Vagina (tissue), 2 donors: ENCODE data around the gene USP32. TPM values are rescaled to one million over a fixed set of nuclear protein-coding genes. Genes with fewer than 3 reads are reported as not detected.

Experiments used
- DNase-seq, 2 donors: peaks; one replicate each; pipeline ENCODE4 v3.0.0-alpha.2; 2017; ENCODE audit errors: extremely low spot score in 2 of 2
- H3K27ac ChIP-seq: fragments of 200-600 bp; sonication (generic); one replicate; pipeline ENCODE4 v1.5.1; 2019
- H3K27me3 ChIP-seq: fragments of 200-600 bp; sonication (generic); one replicate; pipeline ENCODE4 v1.5.1; 2019
- H3K36me3 ChIP-seq, 2 donors: fragments of 200-600 bp; sonication (generic); one replicate each; pipeline ENCODE4 v1.5.1; 2017 to 2019
- H3K4me1 ChIP-seq: fragments of 200-600 bp; sonication (generic); one replicate; pipeline ENCODE4 v1.5.1; 2019
- H3K4me3 ChIP-seq, 2 donors: fragments of 200-600 bp; sonication (generic); 1 replicate in 1 of 2; 2 replicates in 1 of 2; pipeline ENCODE4 v1.5.1; 2016 to 2019
- H3K9me3 ChIP-seq: fragments of 200-600 bp; sonication (generic); one replicate; pipeline ENCODE4 v1.5.1; 2019
- POLR2A ChIP-seq, 2 donors: fragments of 450-650 bp; IDR thresholded peaks; one replicate each; pipeline ENCODE4 v1.6.1; 2017; ENCODE audit warnings: antibody characterized with exemption in 2 of 2, mild to moderate bottlenecking in 2 of 2, moderate library complexity in 2 of 2
- POLR2AphosphoS5 ChIP-seq, 2 donors: sonication (generic); formaldehyde crosslinking; IDR thresholded peaks; one replicate each; pipeline ENCODE4 v1.9.0; 2017; ENCODE audit warnings: antibody characterized with exemption in 2 of 2, mild to moderate bottlenecking in 2 of 2, low read depth in 1 of 2; ENCODE audit not compliant: insufficient read depth in 1 of 2
- intact Hi-C: fragments of 100-400 bp; cut with DNase I; formaldehyde crosslinking; loops from one replicate; pipeline ENCODE4 v1.15.1; 2023
- total RNA-seq: library from RNA; depleted of rRNA; stranded (reverse); fragments of >200 nt; gene quantifications from one replicate; pipeline ENCODE4 v1.2.3, GENCODE V29; 2016
- TF ChIP-seq, protein P1 (sequence below), 3 experiments: fragments of 450-650 bp in 2 of 3; fragments of 200-600 bp in 1 of 3; sonication (generic) in 1 of 3; IDR thresholded peaks; one replicate each; pipeline ENCODE4 v1.5.1; 2017 to 2019; ENCODE audit warnings: antibody characterized with exemption in 3 of 3, mild to moderate bottlenecking in 2 of 3, moderate library complexity in 2 of 3

Gene USP32
- total RNA-seq, 1 donor from 2014 or later: 63.6 TPM

DNA sequence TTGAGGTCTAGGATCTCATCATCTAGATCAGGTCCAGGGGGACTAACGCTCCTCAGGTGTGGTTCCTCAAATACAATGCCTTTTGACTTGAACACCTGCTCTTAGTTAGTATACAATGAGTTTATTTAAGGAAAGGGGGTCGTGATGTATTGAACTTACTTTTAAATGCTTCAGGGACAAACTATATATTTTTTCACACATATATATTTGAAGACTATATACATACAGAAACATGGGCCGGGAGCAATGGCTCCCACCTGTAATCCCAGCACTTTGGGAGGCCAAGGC is 11.5 kb upstream of the USP32 start:
- DNase-seq: no peak
- H3K36me3 ChIP-seq: no peaks in the 10 kb centered on the region
- H3K4me1 ChIP-seq: no peaks in the 10 kb centered on the region
- H3K4me3 ChIP-seq: no peak overlapping the region
- no peak overlapping the region for H3K27ac ChIP-seq
- no peaks in the 10 kb centered on the region for H3K27me3 ChIP-seq
- intact Hi-C loops: no loop called here
- no peak for TF ChIP-seq POLR2AphosphoS5 (IDR thresholded peaks at IDR 0.05; ENCODE audit: insufficient read depth in 1 of 2, low read depth in 1 of 2)
- TF ChIP-seq POLR2A (IDR thresholded peaks at IDR 0.05): no peak
- TF ChIP-seq, protein P1, sequence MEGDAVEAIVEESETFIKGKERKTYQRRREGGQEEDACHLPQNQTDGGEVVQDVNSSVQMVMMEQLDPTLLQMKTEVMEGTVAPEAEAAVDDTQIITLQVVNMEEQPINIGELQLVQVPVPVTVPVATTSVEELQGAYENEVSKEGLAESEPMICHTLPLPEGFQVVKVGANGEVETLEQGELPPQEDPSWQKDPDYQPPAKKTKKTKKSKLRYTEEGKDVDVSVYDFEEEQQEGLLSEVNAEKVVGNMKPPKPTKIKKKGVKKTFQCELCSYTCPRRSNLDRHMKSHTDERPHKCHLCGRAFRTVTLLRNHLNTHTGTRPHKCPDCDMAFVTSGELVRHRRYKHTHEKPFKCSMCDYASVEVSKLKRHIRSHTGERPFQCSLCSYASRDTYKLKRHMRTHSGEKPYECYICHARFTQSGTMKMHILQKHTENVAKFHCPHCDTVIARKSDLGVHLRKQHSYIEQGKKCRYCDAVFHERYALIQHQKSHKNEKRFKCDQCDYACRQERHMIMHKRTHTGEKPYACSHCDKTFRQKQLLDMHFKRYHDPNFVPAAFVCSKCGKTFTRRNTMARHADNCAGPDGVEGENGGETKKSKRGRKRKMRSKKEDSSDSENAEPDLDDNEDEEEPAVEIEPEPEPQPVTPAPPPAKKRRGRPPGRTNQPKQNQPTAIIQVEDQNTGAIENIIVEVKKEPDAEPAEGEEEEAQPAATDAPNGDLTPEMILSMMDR (IDR thresholded peaks at IDR 0.05): no peak
- H3K9me3 ChIP-seq: no peaks in the 10 kb centered on the region

DNA sequence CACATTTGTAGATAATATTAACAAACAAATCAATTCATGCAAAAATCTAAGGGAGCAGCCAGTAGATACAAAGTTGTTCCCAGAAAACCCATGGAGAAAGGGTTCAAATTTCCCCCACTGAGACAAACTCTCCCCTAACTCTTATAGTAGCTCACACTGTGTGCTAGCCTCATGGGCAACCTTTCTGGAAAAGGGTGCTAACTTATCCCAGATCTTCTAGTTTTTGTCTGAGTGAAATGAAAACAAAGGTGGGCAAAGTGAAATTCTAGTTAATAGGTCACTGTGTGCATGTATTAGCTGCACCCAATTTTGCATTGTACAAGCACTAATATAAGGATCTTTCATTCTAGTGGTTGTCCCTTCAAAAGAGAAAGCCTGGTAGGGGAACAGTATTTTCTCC is 9.9 kb upstream of the USP32 start:
- Histone ChIP-seq H3K9me3 (no peaks in the 10 kb centered on the region), H3K36me3 (no peaks in the 10 kb centered on the region)
- intact Hi-C loops: no loop called here

DNA sequence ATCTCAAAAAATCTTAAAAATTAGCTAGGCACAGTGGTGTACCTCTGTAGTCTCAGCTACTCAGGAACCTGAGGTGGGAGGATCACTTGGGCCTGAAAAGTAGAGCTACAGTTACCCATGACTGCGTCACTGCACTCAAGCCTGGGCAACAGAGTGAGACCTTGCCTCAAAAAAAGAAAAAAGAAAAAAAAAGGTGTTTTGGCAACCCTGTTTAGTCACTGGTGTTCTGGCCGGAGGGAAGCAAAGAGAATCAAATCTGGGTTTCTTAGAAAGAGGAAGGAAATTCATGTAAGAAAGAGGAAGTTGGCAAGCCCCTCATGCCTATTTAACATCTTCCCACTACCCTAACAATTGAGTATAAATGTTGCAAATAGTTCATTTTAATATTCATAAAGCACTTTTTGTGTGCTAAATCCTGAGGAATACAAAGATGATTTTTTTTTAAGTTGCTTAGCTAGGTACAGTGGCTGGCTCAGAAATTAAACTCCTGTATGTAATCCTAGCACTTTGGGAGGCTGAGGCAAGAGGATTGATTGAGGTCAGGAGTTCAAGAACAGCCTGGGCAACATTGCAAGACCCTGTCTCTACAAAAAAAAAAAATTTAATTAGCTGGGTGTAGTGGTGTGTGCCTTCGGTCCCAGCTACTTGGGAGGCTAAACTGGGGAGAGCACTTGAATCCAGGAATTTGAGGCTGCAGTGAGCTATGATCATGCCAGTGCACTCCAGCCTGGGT is 6.5 kb upstream of the USP32 start:
- DNase-seq: no peak
- H3K4me3 ChIP-seq: no peak overlapping the region
- no peaks in the 10 kb centered on the region for H3K27me3 ChIP-seq
- H3K27ac ChIP-seq: no peak overlapping the region
- intact Hi-C loops: no loop called here
- peaks cover 3% of the 10 kb centered on the region for H3K4me1 ChIP-seq
- no peaks in the 10 kb centered on the region for H3K9me3 ChIP-seq
- TF ChIP-seq, protein P1 (IDR thresholded peaks at IDR 0.05): no peak
- TF ChIP-seq POLR2AphosphoS5 (IDR thresholded peaks at IDR 0.05; ENCODE audit: insufficient read depth in 1 of 2, low read depth in 1 of 2) (no peak), POLR2A (IDR thresholded peaks at IDR 0.05) (no peak)
- H3K36me3 ChIP-seq: no peaks in the 10 kb centered on the region

More for the DNA sequence above, 9.9 kb upstream of the USP32 start:
- DNase-seq: no peak
- no peaks in the 10 kb centered on the region for H3K4me1 ChIP-seq
- no peak overlapping the region for H3K27ac ChIP-seq
- no peak overlapping the region for H3K4me3 ChIP-seq
- no peaks in the 10 kb centered on the region for H3K27me3 ChIP-seq
- TF ChIP-seq, protein P1 (IDR thresholded peaks at IDR 0.05): no peak

DNA sequence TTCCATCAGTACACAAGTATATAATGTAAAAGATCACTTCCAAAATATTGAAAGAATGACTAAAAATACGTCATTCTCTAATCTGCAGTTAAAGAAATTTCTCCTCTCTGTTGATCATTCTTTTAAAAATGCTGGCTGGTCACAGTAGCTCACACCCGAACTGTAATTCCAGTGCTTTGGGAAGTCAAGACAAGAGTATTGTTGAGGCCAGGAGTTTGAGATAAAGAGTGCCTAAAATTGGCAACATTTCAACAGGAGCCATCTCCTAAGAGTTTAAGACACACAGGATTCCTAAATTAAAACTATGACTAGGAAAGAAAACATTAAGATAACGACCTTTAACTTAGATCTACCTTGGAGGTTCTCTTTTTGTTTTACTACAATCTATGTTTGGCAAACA is 4.5 kb upstream of the USP32 start:
- H3K4me3 ChIP-seq: no peak overlapping the region
- H3K4me1 ChIP-seq: peaks cover 9% of the 10 kb centered on the region
- no peaks in the 10 kb centered on the region for H3K9me3 ChIP-seq
- DNase-seq: no peak
- no peaks in the 10 kb centered on the region for H3K27me3 ChIP-seq
- TF ChIP-seq POLR2AphosphoS5 (IDR thresholded peaks at IDR 0.05; ENCODE audit: insufficient read depth in 1 of 2, low read depth in 1 of 2) (no peak), POLR2A (IDR thresholded peaks at IDR 0.05) (no peak)
- TF ChIP-seq, protein P1 (IDR thresholded peaks at IDR 0.05): no peak
- intact Hi-C loops: no loop called here
- H3K36me3 ChIP-seq: no peaks in the 10 kb centered on the region
- H3K27ac ChIP-seq: no peak overlapping the region

DNA sequence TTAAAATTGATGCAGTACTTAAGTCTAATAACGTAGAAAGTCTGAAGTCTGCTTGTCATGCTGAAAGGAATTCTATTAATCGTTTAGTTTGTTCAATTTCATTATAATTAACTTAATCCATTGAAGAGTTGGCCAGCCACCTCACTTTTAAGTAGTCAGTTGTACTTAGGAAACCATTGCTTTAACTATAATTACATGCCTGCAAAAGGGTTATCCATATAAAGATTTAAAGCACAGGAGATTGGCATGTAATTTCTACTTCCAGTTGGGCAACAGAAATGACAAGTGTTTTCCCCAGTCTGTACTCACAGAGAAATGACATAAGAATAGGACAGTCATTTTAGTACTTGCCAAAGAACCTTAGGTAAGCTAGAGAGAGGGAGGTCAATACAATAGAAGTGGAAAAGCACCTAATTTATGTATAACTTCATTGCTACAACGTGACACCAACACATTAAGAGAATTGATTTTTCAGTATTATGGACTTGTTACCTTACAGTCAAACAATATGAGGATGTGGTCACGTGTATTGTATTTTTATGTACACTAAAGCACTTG is 3.7 kb upstream of the USP32 start:
- TF ChIP-seq, protein P1 (IDR thresholded peaks at IDR 0.05): no peak
- TF ChIP-seq POLR2AphosphoS5 (IDR thresholded peaks at IDR 0.05; ENCODE audit: insufficient read depth in 1 of 2, low read depth in 1 of 2) (no peak), POLR2A (IDR thresholded peaks at IDR 0.05) (no peak)

More for the DNA sequence above, 3.7 kb upstream of the USP32 start:
- intact Hi-C loops: no loop called here
- H3K36me3 ChIP-seq: no peaks in the 10 kb centered on the region
- H3K4me1 ChIP-seq: peaks cover 14% of the 10 kb centered on the region
- no peak for DNase-seq
- no peak overlapping the region for H3K4me3 ChIP-seq
- no peaks in the 10 kb centered on the region for H3K27me3 ChIP-seq
- H3K27ac ChIP-seq: no peak overlapping the region
- no peaks in the 10 kb centered on the region for H3K9me3 ChIP-seq
